NCI-H2171 treated with DMSO at 0.1 percent for 48 hours (cell line): Measurements from ENCODE around the gene MTMR6.
"Not testable (repeated sequence)": the region's sequence is repeated elsewhere in the genome, so short reads cannot be mapped to it uniquely, and the experiment has no call there.

Source experiments
- DNase-seq: peaks from one replicate; lab custom pipeline; 2025; lab: John Stamatoyannopoulos, UW

The MTMR6 gene

DNA sequence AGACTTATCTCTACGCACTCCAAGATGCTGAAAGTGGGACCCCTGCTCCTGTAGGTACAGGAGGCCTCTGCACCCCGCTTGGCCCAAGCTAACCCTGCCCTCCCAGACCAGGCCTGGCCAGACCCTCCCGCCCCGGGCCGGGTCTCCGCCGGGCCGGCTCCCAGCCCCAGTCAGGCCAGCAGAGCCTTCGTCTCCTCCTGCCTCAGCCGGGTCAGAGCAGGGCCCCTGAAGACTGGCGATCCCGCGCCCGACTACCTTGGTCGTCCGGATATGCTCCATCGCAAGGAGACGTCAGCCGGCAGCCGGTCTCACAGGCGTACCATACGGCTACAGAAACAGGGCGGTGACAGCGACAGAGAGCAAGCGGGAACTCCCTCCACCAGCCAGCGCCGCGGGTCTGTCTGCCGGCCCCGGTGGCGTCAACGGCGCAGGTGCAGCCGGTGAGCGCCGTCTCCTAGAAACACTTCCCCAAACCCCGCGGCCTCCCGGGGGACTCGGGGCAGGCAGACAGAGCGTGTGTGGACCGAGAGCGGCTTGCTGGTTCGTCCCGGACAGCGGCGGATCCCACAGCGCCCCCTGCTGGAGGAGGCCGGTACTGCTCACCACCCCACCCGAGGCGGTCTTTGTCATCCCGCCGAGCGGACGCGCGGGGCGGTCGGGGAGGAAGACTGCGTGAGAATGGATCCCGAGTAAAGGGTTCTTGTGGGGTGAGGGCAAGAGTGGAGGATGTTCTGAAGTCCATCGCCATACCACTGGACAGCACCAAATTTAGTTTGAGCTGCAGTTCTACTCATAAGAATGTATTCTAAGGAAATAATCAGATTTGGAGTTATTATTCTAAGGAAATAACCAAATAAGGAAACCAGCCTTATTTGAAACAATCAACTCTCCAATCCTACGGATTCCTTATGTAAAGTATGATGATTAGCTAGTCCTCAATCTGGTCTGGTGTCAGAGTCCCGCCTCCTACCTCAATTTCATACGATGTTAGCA lies at the start of gene MTMR6:
Gene MTMR6, minus strand, starts transcription at position 520 of the 993 bp plus-strand sequence. Its CDS starts 241 bp downstream, at position 279.
- peak; percentile 88 for DNase-seq

DNA sequence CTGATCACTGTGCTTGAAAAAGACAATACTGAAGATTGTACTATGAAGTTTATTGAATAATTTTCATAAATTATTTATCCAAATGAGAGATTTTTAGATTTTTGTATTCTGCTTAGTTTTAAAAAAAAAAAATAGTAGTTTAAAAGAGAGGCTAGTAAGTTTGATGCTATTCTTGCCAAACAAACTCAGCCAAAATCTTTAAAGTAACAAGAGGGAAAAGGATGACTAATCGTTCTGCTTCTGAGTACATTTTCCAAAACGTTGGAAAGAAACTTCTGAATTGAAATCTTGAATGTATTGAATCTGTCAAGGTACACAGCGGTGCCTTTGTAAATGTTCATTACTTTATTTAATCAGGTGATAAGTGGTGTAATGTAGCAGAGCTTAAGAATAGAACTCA lies 48.6 kb upstream of the MTMR6 start:
- no peak for DNase-seq

DNA sequence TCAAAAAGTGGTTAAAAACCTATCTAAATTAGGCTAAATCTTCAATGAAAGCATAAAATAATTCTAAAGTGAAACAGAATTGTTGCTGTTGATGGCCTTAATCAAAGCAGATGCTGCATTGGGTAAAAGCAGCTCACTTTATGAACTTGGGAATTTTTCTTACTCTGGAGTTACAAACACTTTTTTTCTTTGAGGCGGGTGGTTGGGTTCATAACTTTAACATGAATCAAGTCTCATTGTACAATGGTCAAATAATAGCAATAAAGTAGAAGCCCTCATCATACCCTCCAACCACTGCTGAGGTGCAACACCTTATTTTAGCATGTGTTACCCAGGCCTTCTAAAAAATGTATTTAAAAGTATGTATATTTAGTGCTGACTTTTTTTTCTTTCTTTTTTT lies 43.3 kb upstream of the MTMR6 start:
- no peak for DNase-seq

DNA sequence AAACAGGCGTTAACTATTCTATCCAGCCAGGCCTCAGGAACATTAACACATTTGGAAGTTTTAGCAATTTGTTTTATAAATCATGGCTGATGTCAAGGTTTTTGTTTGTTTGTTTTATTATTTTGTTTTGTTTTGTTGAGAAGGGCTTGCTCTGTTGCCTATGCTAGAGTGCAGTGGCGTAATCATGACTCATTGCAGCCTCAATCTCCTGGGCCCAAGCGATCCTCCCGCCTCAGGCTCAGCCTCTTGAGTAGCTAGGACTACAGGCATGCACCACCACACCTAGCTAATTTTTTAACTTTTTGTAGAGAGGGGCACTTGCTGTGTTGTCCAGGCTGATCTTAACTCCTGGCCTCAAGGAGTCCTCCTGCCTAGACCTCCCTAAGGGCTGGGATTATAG lies 42.4 kb upstream of the MTMR6 start:
- DNase-seq = no peak

DNA sequence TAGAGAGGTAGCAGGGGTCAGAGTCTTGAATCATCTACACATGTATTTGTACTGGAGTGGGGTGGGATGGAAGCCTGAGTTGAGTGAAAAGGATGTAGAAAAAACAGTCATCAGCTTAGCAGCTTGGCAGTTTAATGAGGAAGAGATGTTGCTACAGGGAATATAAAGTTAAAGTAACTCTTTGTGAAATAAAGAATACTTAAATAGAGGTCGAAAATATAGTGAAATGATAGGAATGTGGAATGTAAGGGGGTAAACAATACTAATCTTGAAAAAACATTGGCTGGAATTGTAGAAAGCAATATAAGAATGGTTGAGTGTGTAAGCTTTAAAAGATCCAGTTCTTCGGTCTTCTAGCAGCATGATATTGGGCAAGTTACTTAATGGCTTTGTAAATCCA lies 36.8 kb upstream of the MTMR6 start:
- DNase-seq = no peak

DNA sequence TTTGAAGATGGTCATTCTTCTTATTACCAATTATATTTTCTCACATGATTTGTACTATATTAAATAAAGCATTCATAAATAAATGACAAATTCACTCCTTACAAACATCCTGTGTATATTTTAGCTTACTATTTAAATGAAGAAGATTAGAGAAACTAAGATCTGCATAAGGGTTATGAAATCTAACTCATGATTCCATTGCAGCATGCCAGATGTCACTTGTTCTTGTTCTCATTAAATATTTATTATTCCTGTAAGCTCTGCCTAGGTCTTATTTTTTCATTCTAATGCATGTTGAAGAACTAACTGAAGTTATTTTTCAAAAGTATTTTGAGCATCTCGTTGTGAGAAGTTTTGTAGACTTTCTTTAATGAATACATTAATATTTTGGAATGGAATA lies 32.5 kb upstream of the MTMR6 start:
- no peak for DNase-seq

DNA sequence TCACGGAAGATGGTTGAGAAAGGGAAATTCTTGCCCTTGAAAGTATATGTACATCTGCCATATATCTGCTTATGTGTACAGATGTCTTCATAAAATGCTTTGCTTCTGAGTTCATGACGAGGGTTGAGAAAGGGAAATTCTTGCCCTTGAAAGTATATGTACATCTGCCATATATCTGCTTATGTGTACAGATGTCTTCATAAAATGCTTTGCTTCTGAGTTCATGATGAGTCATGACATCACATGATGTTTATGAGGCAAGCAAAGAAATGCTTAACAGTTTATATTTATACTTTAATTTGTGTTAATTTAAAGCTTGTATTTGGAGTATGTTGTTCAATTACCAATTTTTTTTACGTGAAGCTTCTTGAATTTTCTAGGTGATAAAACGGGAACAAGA lies 31.7 kb upstream of the MTMR6 start:
- DNase-seq = not testable (repeated sequence)

DNA sequence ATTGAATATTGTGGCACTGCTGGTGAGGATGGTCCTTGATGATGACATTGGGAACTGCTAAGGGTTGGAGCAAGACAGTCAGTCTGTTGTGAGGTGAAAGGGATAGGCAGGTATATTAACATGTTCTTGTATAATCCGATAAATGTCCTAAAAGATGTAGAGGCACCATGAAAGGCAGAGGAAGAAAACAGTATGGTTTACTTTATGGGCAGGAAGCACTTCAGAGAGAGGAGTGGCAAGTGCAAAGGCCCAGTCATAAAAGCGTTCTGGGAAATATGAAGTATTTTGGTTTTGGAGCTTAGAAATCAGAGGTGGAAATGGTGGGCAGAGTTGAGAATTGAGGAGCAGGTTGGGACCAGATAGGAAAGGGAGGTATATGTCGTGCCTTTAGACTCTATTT lies 23.6 kb upstream of the MTMR6 start:
- no peak for DNase-seq

DNA sequence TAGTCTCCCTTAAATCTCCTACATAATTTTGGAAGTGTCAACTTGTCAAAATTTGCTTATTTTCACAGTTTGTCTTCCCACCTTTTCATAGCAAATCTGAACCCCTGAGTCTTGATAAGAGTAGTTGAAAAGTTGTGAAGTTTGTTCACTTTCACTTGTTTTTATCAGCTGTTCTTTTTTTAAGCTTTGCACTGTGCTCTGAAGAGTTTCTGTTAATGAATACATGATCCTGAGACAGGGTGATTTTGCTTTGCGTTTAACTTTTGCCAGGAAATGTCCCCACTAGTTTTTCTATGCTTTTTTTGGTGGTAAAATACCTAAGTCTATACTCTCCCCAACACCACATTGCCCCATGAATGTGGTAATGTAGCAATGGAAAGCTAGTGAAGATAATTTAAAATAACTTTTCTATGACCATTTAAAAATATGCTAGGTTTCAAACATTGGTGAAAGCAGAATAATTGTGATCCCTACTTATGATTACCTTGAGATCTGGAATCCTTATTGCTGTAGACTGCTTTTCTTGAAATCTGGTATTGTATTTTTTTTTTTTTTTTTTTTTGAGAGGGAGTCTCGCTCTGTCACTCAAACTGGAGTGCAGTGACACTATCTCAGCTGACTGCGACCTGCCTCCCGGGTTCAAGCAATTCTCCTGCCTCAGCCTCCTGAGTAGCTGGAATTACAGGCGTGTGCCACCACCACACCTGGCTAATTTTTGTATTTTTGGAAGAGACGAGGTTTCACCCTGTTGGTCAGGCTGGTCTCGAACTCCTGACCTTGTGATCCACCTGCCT lies 19.6 kb upstream of the MTMR6 start:
- no peak for DNase-seq

DNA sequence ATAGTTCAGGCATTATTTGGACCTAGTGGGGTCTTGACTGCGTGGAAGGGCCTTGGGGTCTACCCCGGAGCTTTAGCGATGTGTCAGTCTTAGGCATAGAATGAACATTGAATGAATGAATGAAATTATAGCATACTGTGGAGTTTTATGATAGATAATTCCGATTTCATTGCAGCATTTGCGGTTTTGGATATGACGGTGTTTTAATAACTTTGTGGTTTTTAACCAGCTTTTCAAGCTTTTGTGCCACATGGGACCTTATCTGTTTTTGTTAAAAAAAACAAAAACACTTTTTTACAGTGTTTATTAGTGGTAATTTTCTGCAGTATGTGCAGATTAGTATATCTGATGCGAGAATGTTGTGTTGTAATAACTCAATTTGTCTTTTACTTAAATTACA lies 14.8 kb upstream of the MTMR6 start:
- no peak for DNase-seq

DNA sequence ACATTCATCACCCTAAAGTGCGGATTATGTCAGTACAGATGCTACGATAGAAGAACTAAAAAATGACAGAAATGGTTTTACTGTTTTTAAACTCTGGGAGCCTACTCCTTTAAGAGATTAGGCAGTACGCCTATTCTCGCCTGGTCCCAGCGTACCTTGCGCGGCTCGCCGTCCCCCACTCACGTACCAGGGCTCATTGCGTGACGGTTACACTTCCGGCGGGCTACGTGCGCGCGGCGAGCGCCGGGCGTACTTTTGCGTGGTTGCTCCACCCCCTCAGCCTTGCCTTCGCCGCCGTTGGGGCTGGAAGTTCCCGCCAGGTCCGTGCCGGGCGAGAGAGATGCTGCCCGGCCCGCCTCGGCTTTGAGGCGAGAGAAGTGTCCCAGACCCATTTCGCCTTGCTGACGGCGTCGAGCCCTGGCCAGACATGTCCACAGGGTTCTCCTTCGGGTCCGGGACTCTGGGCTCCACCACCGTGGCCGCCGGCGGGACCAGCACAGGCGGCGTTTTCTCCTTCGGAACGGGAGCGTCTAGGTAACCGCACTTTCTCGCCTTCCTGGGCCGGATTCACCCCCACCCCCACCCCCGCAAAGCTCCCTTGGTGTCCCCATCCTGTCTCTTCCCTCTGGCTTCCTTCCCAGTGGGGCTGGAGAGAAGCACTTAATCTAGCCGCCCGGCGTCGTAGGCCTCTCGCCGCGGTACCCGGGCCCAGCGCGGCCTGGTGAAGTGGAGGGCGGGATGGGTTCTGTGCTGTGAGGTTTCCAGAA lies 14.2 kb upstream of the MTMR6 start, which contains the start of gene NUP58:
Gene NUP58, plus strand, starts transcription at position 279 of the 767 bp plus-strand sequence. Its CDS starts 149 bp downstream, at position 428.
- peak; percentile 80 for DNase-seq

DNA sequence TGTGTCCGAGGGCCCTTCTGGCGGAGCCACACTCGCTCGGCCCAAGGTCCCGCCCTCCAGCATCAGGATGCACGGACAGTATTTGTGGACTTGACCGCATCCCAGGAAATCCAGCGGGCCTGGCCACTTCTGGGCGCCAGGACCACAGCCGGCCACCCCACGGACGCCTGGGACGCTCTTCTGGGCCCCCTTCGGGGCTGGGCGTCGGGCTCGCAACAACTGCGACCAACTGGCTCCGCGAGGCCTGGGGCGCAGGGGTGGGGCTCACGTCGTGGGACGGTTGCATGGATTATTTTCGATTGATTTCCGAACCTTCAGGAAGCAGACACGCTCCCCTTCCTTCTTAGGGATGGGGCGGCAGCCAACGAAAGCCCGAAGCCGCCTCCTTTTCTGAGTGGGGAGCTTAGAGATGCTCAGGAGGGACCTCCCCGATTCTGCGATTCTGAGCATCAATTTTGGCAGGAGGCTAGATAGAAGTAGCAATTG lies 13.6 kb upstream of the MTMR6 start:
- no peak for DNase-seq

DNA sequence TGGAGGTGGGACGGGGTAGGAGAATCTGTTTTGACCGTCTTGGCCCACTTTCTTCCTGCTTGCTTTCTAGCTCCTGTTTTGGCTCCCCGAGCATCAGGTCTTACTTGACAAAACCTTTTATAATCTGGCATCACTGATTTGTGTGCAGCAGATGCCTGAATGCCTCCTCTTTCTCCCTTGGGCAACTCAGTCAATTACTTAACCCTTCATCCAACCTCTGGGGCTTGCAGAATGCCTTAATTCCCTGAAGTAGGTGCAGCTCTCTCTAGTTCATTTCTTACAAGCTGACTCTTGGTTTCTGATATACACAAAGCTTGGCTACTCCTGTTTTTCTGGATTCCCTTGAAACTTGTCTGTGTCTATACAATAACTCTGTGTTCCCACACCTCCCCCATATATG lies 8.4 kb upstream of the MTMR6 start:
- peak; percentile 16 for DNase-seq

DNA sequence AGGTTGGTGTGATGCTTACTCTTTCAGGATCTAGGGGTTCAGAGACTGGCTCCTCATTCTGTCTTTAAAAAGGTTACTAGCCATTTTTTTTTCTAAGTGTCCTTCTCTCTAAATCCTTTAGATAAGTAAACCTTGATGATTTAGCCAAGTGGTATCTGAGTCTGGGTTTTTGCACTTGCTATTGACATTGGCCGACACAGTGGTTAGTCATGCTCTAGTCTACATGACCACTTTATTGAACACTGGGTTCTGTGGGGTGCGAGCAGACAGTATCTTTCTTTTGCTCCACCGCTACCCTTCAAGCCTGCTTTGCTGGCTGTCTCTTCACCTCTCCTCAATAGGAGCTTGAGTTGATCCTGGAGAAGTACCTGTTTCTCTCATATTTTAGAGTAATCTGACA lies 7.9 kb upstream of the MTMR6 start:
- DNase-seq = no peak

DNA sequence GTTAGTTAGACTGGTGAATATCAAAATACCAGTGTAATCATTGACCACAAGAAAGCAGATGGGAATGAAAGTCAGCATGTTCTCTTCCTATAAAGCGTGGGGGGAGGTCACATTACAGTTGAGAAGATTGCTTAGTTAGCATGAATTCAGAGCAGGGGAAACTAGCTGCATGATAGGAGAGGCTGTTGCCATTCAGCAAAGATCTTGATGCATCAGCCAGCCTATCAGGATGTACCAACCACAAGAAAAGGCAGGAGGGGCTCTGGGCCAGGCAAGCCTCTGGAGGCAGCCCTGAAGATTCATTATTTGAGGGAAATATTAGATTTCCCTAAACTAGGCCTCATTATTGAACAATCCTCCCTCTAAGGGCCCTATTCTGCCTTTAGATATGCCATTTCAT lies 5.0 kb upstream of the MTMR6 start:
- peak; percentile 82 for DNase-seq

DNA sequence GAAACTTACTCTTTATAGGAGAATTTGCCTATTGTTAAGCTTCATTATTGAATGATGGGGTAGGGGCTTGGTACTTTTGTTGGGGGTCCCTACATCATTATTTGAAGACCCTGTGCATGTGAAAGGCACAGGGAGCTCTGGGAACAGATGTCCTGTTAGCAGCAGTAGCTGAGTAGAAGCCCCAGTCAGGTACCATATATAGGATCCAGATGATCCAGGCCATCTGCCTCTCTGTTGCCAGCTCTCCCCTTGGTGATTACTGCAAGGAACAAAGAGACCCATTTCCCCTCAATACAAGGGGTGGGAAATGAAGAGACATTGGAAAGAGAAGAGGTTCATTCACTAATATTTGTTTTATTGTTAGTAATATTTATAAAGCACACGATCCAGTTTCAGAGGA lies 4.4 kb upstream of the MTMR6 start:
- peak; percentile 63 for DNase-seq

DNA sequence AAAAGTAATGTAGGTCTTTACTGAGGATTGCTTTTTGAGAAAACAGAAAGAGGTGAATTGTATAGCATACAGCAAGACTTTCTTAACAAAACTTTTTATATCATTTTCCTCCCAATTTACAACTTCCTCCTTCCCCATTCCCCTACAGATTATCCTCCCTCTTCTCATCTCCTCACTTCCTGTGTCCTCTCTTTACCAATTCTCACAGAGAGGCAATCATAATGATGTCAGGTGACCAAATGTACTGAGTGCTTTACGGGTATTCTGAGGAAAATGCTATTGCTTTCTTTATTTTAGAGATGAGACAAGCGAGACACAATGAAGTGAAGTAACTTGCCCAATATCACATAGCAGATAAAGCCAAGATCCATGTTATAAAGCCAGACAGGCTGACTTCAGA lies 1.7 kb upstream of the MTMR6 start:
- no peak for DNase-seq

DNA sequence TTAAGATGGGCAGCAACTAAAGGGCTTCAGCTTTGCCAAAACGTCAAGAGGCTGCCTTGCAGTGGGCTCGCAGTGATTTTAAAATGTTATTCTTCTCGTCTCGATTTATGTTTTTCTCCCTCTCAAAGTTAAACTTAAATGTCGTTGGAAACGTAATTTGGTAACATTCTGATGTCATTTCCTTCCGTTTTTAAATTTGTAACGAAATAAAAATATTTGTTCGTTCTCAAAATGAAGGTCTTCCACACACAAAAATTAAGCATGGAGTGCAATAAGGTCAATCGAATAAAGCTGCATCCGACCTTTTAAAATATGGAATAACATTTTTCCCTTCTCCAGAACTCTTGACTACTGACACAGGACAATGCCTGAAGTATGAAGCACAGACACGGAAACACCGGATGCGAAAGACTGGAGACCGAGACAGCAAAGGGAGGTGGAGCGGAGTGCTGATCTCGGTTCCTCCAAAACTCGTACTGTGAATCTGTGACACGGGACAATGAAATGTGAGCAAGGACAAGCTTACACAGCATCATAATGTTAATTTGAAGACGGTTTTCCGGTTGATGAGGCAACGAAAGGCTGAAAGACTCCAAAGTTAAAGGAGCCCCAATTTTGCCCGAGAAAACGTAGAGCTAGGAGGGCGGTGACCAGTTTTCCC lies 850 bp downstream of the MTMR6 start:
- peak; percentile 21 for DNase-seq

DNA sequence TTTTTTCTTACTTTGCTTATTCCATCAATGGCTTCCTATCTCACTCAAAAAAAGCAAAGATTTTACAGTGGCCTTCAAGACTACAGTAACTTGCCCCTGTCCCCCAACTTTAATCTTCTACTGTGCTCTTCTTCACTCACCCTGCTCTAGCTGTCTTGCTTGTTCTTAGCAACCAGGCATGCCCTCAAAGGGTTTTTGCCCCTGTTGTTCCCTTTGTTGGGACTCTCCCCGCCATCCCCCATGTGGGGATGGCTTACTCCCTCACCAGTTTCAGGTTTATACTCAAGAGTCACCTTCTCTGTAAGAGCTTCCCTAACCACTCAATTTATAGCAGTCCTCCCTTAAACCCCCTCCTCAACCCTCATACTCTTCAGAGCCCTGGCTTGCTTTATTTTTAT lies 5.4 kb downstream of the MTMR6 start:
- no peak for DNase-seq

DNA sequence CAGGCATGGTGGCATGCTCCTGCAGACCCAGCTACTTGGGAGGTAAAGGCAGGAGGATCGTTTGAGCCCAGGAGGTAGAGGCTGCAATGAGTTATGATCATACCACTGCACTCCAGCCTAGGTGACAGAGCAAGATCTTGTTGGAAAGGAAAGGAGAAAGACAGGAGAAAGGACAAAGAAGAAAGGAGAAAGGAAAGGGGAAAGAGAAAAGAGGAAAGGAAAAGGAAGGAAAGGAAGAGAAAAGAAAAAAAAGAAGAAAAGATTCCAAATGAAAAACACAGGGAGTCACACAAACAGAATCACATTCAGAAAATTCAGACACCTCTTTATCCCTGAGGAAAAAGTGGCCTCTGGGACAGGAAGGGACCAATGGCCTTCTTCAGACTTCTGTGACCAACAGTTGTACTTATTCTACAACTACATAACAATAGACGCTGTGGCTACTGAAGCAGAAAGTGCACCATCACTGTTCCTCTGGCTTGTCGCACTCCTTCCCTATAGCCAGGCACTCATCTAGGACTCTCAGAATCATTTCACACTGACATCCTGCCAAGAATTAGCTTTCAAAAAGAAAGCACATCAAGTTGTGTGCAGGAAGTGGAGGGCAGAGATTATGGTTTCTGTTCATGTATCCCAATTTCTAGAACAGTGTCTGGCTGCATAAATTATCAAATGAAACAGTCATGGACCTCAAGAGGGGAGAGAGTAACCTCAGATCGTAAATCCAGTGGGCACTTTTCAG lies 5.9 kb downstream of the MTMR6 start:
- DNase-seq = no peak

DNA sequence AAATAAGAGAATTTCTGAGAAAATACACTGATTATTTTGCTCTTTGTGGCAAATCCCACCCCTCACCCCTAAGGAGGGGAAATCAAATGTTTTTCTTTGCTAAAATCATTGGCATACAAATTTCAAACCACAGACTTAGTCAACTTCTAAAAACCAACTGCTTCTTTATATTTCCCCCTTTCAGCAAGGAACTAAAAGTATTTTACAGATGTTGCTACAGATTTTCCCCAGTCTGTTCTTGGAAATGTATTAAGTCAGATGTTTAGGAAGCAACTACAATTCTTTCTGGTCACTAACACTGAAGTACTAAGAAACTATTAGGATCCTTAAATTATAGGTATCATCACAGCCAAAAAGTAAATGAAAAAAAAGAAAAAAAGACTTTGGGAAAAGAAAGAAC lies 6.9 kb downstream of the MTMR6 start:
- no peak for DNase-seq
